H7 (cell line): ENCODE data around the gene MYL3. TPM values are rescaled to one million over a fixed set of nuclear protein-coding genes. Genes with fewer than 3 reads are reported as not detected.

ENCODE experiments used
- DNase-seq: peaks from one replicate; pipeline ENCODE4 v3.0.0; 2012
- H3K27me3 ChIP-seq: 2 replicates; pipeline ENCODE4 v1.6.0; 2011; ENCODE audit warnings: mild to moderate bottlenecking, low read length; ENCODE audit not compliant: control insufficient read depth, insufficient read depth
- H3K36me3 ChIP-seq: replicated peaks from 2 replicates; pipeline ENCODE4 v1.5.1; 2011; ENCODE audit warnings: low read length; ENCODE audit not compliant: control insufficient read depth, insufficient read depth
- H3K4me3 ChIP-seq: 2 replicates; pipeline ENCODE4 v1.5.1; 2011; ENCODE audit warnings: low read depth, mild to moderate bottlenecking, control low read depth, low read length, moderate library complexity; ENCODE audit not compliant: insufficient read depth
- total RNA-seq: library from RNA; depleted of rRNA; stranded (reverse); fragments of >200 nt; shearing (Covaris generic); gene quantifications from 2 replicates; pipeline ENCODE4 v1.2.3, GENCODE V29; 2014

The MYL3 gene
- total RNA-seq, 1 experiment from 2014 or later: 3.0 TPM

DNA sequence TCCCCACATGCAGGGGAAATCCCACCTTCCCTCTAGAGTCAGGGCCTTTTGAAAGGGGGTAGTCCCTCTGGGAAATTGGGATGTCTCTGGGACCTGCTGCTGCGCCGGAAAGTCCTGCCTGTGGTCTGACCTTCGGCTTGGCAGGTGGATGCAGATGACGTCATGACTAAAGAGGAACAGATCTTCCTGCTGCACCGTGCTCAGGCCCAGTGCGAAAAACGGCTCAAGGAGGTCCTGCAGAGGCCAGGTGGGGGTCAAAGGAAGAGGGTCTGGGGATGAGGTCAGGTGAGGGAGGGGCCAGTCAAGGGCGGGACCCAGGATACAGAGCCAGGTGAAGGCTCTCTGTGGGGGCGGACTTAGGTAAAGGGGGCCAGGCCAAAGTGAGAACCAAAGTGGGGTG is 30.5 kb upstream of the MYL3 start:
- DNase-seq: no peak
- Histone ChIP-seq H3K4me3 (no peak overlapping the region), H3K27me3 (peaks cover 40% of the 10 kb centered on the region), H3K36me3 (no peaks in the 10 kb centered on the region)

DNA sequence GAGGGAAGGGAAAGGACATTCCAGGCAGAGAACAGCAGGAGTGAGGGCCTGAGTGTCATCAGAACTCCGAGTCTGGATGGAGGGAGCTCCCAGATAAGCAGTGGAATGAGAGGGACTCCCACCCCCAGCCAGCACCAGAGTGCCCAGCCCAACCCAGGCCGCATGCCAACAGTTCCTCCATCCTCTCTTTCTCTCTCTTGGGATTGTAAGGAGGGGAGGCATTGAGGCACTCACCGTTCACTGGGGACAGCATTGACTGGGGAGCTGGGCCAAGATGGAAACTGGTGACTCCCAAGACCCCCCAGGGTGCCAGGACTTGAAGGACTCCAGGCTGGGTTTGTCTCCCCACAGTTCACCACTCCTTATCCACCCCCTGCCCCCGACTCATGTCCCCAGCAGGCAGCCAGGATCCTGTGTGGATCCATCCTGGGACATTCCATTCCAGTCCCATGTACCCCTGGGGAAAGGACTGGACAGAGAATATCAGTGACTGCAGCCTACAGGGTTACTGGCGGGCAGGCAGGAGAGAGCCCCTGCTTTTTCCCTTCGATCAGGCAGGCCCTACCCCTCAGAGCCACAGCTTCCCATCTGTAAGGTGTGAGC is 30.0 kb upstream of the MYL3 start:
- Histone ChIP-seq H3K27me3 (peaks cover 40% of the 10 kb centered on the region), H3K36me3 (no peaks in the 10 kb centered on the region), H3K4me3 (no peak overlapping the region)
- no peak for DNase-seq

GRCh38 chr3:46892285-46893145 is 29.3 kb upstream of the MYL3 start:
- DNase-seq: peak; percentile 99
- H3K27me3 ChIP-seq: peaks cover 40% of the 10 kb centered on the region

DNA sequence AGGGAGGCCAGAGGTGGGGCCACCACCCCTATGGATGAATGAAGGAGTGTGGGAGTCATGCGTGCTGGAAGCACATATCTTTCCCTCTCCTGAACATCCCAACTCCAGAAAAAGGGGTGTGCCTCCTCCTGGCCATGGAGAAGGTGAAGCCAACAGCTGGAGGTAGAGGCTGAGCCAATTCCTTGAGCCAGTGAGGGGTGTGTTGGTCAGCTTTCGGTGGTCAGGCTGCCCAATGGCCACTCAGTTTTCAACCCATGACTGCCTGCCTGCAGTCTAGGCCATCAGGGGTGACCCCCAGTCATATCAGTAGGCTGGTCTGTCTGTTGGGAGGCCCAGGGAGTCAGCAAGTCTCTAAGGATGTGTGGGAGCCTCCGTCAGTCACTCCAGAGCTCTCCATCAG is 27.9 kb upstream of the MYL3 start:
- no peak for DNase-seq
- Histone ChIP-seq H3K36me3 (no peaks in the 10 kb centered on the region), H3K27me3 (peaks cover 46% of the 10 kb centered on the region), H3K4me3 (no peak overlapping the region)

More at GRCh38 chr3:46892285-46893145, 29.3 kb upstream of the MYL3 start:
- peak overlapping the region; percentile 37 for H3K4me3 ChIP-seq
- H3K36me3 ChIP-seq: no peaks in the 10 kb centered on the region

DNA sequence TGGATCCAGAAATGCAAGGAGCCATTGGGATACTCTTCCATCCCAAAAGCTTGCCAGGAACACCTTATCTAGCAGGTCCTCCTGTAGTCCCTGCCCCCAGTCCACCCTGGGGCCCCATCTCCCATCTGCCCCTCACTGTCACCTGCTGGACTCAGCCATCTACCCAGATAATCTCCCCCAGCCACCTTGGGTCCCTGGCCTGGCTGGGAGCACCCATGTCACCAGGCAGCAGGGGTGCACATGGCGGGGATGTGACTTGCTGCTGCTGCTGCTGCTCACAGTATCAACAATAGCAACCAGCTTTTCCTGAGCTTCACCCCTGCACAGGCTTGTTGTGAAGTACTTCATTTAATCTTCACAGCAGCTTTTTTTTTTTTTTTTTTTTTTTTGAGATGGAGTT is 26.9 kb upstream of the MYL3 start:
- Histone ChIP-seq H3K27me3 (peaks cover 56% of the 10 kb centered on the region), H3K36me3 (no peaks in the 10 kb centered on the region), H3K4me3 (no peak overlapping the region)
- no peak for DNase-seq

DNA sequence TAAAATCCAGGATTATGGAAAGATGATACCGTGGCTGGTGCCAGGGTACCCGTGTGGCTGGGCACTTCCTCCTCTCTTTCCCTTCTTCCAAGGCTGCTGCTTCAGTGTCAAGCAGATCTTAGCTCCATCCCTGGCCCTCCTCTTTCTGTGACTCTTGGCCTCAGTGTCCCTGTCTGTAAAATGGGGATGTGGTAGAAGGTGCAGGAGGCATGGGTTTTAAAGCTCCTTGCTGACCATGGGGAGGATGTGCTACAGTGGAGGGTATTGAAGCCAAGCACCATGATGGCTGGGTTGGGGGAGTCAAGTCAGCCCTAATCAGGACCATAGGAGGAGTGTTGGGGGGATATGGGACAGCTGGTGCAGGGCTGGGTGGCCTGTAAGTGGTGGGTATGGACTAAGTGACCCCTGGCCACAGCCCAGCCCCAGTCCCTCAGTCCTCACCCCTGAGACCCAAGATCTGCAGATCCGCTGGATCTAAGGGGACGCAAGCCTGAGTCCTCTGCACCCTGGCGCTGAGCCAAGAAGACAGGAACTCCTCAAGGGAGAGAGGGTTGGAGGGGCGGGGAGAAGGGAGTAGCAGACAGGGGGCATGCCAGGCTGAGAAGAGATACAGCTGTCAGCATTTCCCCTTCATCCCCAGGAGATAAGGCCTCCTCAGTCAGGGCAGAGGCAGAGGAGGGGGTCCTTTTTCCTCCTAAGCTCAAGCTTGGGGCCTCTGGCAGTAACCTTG is 26.3 kb upstream of the MYL3 start:
- Histone ChIP-seq H3K27me3 (peaks cover 62% of the 10 kb centered on the region), H3K36me3 (no peaks in the 10 kb centered on the region), H3K4me3 (no peak overlapping the region)
- DNase-seq: no peak

DNA sequence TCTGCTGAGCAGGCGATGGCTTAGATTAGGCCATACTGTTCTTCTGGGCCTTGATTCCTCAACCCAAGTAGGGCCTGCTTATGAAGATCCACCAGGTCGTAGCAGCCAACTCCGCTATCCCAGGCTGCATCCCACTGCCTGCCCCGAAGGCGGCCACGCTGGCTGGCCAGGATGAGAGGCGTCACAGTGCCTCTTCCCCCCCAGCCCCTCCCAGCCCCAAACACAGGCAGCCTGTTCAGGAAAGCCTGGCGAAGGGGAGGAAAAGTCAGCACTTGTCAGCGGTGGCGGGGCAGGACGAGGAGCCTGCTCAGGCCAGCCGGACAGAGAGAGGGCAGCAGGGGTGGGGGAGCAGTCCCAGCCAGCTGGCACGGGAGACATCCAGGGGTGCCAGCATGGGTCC is 25.5 kb upstream of the MYL3 start:
- no peak for DNase-seq
- peaks cover 69% of the 10 kb centered on the region for H3K27me3 ChIP-seq
- no peak overlapping the region for H3K4me3 ChIP-seq
- no peaks in the 10 kb centered on the region for H3K36me3 ChIP-seq

GRCh38 chr3:46887980-46888494 is 24.8 kb upstream of the MYL3 start:
- Histone ChIP-seq H3K4me3 (no peak overlapping the region), H3K27me3 (peaks cover 66% of the 10 kb centered on the region), H3K36me3 (no peaks in the 10 kb centered on the region)
- no peak for DNase-seq

DNA sequence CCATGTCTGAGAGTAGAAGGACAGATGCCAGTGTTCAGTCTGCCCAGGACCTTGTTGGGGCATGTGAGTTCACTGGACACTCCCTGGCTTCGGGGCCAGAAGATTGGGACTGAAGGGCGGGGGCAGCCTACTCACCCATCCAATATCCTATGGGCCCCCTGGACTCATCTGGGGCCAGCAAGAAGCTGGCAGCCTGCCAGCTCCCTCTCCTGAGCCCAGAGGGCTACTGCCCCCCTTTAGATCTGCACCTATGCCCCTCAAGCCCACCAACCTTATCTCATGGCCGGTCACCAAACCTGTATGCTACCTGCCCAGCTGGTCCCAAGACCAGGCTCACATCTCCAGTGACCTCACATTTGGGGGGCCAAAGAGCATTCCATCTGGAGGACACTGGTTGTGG is 22.4 kb upstream of the MYL3 start:
- no peak overlapping the region for H3K4me3 ChIP-seq
- DNase-seq: no peak
- H3K27me3 ChIP-seq: peaks cover 65% of the 10 kb centered on the region
- no peaks in the 10 kb centered on the region for H3K36me3 ChIP-seq

DNA sequence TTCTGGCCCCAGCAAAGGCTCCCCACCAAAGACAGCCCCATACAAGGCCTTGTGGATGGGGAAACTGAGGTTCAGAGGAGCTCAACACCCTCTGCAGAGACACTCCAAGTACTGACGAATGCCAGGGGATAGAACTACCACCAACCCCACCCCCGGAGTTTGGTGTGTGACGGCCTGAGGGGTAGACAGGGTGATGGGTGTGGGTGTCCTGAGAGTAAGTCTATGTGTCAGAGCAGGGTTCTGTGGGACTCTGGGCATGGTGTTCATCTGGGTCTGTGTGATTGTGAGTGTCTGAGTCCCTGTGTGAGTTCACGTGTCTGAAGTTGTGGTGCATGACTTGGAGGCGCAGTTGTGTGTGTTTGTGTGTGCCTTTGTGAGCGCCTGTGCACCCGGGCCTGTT is 21.7 kb upstream of the MYL3 start:
- Histone ChIP-seq H3K36me3 (no peaks in the 10 kb centered on the region), H3K27me3 (peaks cover 71% of the 10 kb centered on the region), H3K4me3 (no peak overlapping the region; the same call in 1 of the 2 replicates)
- no peak for DNase-seq

DNA sequence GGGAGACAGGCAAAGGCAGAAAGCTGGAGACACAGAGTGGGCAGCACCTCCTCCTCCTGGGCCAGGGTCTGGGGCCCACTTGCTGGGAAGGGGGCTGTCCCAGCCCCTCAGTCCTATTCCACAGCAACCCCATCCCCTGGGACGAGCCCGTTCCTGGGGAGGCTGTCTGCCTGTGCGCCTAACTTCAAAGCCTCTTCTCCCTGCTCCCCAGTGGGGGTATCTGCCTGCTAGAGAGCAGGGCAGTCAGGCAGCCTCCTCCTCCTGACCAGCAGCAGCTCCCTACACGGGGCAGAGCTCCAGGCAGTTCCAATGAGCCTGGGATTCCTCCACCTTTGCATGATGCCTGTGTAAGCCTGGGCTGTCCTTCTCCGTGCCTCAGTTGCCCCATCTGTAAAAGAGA is 21.2 kb upstream of the MYL3 start:
- Histone ChIP-seq H3K27me3 (peaks cover 72% of the 10 kb centered on the region), H3K36me3 (no peaks in the 10 kb centered on the region), H3K4me3 (no peak overlapping the region; the same call in 1 of the 2 replicates)
- DNase-seq: no peak

DNA sequence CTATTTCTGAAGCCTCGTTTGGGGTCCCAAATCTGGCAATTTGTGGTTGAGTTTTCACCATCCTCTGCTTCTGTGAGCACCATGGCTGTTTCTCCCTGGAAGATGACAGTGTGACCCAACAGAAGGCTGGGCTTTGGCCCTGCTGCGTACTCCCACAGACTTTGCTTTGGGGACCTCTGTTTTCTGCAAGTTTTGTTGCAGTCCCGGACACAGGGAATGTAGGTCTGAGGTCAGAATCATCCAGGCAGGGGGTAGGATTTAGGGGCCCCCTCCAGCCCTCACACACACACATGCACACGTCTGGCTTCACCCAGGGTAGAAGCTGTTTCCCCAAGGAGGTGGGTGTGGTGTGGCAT is 20.6 kb upstream of the MYL3 start:
- peak overlapping the region; percentile 77 for H3K4me3 ChIP-seq
- peaks cover 72% of the 10 kb centered on the region for H3K27me3 ChIP-seq
- no peaks in the 10 kb centered on the region for H3K36me3 ChIP-seq
- DNase-seq: no peak

- peak; percentile 91 for DNase-seq
- Histone ChIP-seq H3K27me3 (peaks cover 76% of the 10 kb centered on the region), H3K36me3 (no peaks in the 10 kb centered on the region), H3K4me3 (peak overlapping the region; percentile 77)
Measured at GRCh38 chr3:46883054-46883829, 20.0 kb upstream of the MYL3 start.

- H3K27me3 ChIP-seq: peaks cover 78% of the 10 kb centered on the region
- peak; percentile 91 for DNase-seq
- no peaks in the 10 kb centered on the region for H3K36me3 ChIP-seq
- peak overlapping the region; percentile 77 for H3K4me3 ChIP-seq
Measured at GRCh38 chr3:46882377-46883053, 19.3 kb upstream of the MYL3 start.
